GM12873 (cell line): ENCODE measurements around the gene PLEKHG4B.

Experiments used
- CTCF ChIP-seq: IDR thresholded peaks from 2 replicates; pipeline ENCODE4 v1.5.1; 2012; ENCODE audit warnings: low read depth, mild to moderate bottlenecking, moderate library complexity, low read length, control low read depth; ENCODE audit not compliant: insufficient read depth; ENCODE audit errors: missing control alignments

PLEKHG4B gene

GRCh38 chr5:91556-92263 is at the start of gene PLEKHG4B:
Gene PLEKHG4B, plus strand, starts transcription at chr5:92168. Its CDS starts 64 bp downstream, at chr5:92232.
- no peak for TF ChIP-seq CTCF

- TF ChIP-seq CTCF = peak; percentile 17
These were observed 49.7 kb upstream of the PLEKHG4B start for GRCh38 chr5:42250-42649.

GRCh38 chr5:48192-48591 is 43.8 kb upstream of the PLEKHG4B start:
- no peak for TF ChIP-seq CTCF

GRCh38 chr5:49953-50544 is 41.9 kb upstream of the PLEKHG4B start:
- TF ChIP-seq CTCF = no peak

GRCh38 chr5:50724-51499 is 41.1 kb upstream of the PLEKHG4B start:
- no peak for TF ChIP-seq CTCF

GRCh38 chr5:51500-51823 is 40.5 kb upstream of the PLEKHG4B start:
- no peak for TF ChIP-seq CTCF
